Sigmoid colon (tissue), 4 donors: ENCODE measurements around the gene CEP295NL.

Experiments
- EP300 ChIP-seq, 4 donors: sonication (generic); formaldehyde crosslinking; IDR thresholded peaks; one replicate each; pipeline ENCODE4 v1.6.1; 2017; ENCODE audit warnings: antibody characterized with exemption in 4 of 4
- POLR2A ChIP-seq, 2 donors: fragments of 450-650 bp; IDR thresholded peaks; one replicate each; pipeline ENCODE4 v1.6.1; 2016; ENCODE audit warnings: antibody characterized with exemption in 2 of 2, mild to moderate bottlenecking in 2 of 2, moderate library complexity in 2 of 2
- POLR2AphosphoS5 ChIP-seq, 4 donors: sonication (generic); formaldehyde crosslinking; IDR thresholded peaks; one replicate each; pipeline ENCODE4 v1.6.1; 2017; ENCODE audit warnings: antibody characterized with exemption in 4 of 4
- TF ChIP-seq, protein P1 (sequence below), 4 experiments: fragments of 450-650 bp in 3 of 4; fragments of 200-600 bp in 1 of 4; IDR thresholded peaks; one replicate each; pipeline ENCODE4 v1.5.1; 2016 to 2019; ENCODE audit warnings: antibody characterized with exemption in 4 of 4, mild to moderate bottlenecking in 3 of 4, moderate library complexity in 2 of 4

DNA sequence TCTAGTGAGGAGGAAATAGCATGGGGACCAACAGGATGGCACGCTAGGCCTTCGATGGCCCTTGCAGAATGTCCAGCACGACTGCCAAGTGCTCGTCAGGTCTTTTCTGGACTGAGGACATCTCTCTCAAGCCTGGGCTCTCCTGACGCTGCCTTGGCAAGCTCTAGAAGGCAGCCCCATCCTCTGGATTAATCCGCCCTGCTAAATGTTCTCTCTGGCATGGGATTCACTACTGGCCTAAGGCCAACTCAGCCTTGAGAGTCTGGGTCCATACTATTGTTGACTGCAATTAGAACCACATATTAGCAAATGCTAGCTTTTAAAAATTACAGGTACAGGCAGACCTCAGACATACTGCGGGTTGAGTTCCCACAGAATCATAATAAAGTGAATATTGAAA is 2.5 kb upstream of the CEP295NL start:
- TF ChIP-seq POLR2A (IDR thresholded peaks at IDR 0.05): no peak
- TF ChIP-seq POLR2AphosphoS5 (IDR thresholded peaks at IDR 0.05): no peak
- no peak for TF ChIP-seq EP300 (IDR thresholded peaks at IDR 0.05)
- TF ChIP-seq, protein P1, sequence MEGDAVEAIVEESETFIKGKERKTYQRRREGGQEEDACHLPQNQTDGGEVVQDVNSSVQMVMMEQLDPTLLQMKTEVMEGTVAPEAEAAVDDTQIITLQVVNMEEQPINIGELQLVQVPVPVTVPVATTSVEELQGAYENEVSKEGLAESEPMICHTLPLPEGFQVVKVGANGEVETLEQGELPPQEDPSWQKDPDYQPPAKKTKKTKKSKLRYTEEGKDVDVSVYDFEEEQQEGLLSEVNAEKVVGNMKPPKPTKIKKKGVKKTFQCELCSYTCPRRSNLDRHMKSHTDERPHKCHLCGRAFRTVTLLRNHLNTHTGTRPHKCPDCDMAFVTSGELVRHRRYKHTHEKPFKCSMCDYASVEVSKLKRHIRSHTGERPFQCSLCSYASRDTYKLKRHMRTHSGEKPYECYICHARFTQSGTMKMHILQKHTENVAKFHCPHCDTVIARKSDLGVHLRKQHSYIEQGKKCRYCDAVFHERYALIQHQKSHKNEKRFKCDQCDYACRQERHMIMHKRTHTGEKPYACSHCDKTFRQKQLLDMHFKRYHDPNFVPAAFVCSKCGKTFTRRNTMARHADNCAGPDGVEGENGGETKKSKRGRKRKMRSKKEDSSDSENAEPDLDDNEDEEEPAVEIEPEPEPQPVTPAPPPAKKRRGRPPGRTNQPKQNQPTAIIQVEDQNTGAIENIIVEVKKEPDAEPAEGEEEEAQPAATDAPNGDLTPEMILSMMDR (IDR thresholded peaks at IDR 0.05): no peak
